Embryonic facial prominence (tissue), 1 donor: ENCODE results near the gene APBB2.

Source experiments
- DNase-seq: peaks from one replicate; pipeline ENCODE4 v3.0.0-alpha.2; 2016; ENCODE audit errors: extremely low spot score

Gene APBB2

DNA sequence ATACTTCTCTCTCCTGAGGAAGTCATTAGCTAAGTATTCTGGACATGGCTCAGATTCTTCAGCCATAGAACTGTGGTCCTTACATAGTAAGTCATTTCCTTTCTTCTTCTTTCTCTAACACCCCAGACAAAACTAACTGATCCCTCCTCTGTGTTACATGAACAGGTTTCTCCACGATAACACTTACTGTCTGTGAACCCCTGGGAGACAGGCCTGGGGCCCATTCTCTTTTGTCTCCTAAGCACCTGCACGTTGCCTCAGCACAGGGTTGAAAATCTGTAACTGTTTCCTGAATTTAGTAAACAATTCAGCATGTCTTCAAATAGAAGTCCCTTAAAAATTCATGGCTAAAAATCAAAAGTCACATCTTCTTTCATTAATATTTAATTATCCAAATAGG, 24.7 kb downstream of the APBB2 start:
- DNase-seq = no peak

DNA sequence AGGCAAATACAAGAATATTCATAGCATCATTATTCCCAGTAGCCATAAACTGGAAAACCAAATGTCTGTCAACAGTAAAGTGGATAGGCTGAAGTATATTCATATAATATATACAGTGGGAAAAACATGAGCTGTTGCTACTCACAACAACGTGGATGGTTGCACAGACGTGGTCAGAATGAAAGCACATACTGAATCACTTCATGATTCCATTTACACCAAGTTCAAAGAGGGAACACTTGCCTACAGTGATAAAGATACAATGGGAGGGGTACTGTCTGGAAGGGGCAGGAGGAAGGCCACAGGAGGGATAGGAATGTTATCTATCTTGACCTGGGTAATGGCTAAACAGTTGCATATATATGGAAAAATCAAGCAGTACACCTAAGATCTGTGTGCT, 25.3 kb downstream of the APBB2 start:
- DNase-seq = no peak

DNA sequence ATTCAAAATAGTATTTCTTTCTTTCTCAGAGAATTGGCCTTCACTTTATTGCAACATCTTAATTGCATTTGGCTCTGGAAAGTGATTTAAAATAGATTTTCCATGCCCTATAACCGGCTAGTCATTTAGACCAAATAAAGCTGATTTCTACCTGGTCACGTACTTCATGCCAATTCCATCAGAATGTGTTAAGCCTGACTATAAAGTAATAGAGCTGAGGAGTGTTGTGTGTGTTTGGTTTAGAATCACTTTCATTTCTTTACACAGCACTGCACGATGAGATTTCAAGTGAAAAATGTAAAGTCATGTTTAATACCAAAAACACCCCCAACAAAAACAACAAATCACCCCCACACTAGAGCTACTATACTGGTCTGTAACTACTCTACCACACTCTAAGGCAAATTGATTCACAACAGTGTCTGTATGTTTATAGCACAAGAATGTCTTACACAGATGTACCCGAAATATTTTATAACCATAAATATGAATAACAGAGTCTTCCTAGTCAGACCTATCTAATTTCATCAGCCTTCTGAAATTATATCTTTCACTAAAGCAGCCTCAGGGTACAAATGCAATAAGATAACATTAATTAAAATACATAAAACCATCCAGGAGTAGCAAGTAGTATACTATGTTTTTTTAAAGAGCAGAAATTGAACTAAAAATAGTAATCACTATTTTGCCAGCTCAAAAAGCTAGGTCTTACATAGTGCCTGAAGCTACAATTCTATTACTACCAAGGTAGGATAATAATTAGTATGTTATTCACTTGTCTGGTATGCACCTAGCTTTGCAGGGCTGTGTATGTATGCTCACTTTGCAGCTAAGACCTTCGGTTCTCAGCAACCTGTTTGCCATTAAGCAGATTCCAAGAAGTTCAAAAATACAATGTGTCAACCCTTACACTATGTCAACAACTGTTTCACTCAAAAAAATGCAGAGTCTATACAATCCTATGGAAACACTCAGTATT, 28.4 kb downstream of the APBB2 start:
- DNase-seq = no peak

DNA sequence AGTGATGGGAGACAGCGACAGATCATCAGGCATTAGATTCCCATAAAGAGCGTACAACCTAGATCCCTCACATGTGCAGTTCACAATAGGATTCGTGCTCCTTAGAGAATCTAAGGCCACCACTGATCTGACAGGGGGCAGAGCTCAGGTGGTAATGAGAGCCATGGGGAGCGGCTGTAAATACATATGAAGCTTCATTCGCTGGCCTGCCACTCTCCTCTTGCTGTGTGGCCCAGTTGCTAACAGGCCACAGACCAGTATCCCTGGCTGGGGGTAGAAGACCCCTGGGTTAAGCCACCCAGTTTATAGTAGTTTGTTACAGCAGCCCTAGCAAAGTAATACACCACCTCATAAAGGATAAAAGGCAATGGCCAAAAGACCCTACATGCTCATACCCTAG, 30.3 kb downstream of the APBB2 start:
- no peak for DNase-seq

DNA sequence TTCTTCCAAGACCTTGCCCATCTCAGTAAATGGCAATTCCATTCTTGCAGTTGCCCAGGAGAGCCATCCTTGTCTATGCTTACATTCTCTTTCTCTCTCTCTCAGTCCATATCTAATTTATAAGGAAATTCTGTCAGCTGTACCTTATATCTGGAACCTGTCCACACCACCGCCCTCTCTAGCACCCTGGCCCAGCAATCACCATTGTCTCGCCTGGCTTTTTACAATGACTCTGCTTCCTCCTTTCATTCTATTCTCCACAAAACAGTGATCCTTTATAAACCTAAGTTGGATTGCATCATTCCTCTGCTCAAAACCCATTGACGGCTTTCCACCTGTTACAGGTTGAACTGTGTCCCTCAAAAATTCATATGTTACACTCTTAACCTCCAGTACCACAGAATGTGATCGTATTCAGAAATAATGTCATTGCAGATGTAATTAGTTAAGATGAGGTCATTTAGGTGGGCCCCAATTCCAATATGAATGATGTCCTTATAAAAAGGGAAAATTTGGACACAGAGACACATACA, 31.3 kb downstream of the APBB2 start:
- DNase-seq = no peak

DNA sequence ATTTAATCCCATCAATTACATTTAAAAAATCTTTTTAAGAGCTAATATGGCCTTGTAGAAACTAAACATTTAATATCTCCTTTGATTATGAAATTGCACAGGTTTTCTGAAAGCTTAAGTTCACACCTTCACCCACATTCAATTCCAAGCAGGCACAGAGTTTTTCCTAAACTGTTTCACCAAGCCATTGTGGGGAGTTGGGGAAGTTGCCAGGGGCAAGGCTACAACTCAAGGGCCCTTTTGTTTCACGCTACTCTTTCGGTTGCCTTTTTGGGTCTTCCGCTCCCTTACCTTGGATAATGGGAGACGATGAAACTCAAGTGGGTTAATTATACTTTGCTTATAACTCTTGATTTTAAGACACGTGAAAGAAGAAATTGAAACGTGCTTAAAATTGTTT, 33.3 kb downstream of the APBB2 start:
- no peak for DNase-seq

DNA sequence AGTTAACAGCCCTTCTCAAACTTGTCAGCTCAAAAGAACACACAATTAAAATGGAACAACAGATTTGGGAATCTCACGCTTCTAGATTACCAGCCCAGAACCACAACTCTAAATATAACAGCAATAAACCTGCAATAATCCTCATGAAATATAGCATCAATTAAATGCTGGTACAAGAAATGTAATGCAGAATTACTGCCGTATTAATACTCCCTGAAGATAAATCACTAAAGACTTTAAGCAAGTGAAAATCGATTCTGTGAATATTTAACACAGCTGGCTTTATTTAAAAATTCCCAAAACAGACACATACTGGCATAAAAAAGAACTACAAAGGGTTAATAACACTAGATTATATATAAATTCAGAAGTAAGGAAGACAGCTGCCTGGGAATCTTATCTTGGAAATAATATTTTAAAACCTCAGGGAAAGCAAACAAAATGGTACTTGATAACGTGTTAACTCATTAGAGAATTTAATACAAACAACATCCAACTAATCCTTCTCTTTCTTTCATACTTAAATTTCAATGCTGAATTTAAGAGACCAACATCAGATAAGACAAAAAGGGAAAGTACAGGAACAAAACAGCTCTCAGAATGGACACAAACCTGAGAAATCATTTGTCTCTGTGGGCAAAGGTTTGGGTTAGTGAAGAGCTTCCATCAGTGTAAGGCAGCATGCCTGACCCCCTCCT, 34.7 kb downstream of the APBB2 start:
- DNase-seq = no peak

DNA sequence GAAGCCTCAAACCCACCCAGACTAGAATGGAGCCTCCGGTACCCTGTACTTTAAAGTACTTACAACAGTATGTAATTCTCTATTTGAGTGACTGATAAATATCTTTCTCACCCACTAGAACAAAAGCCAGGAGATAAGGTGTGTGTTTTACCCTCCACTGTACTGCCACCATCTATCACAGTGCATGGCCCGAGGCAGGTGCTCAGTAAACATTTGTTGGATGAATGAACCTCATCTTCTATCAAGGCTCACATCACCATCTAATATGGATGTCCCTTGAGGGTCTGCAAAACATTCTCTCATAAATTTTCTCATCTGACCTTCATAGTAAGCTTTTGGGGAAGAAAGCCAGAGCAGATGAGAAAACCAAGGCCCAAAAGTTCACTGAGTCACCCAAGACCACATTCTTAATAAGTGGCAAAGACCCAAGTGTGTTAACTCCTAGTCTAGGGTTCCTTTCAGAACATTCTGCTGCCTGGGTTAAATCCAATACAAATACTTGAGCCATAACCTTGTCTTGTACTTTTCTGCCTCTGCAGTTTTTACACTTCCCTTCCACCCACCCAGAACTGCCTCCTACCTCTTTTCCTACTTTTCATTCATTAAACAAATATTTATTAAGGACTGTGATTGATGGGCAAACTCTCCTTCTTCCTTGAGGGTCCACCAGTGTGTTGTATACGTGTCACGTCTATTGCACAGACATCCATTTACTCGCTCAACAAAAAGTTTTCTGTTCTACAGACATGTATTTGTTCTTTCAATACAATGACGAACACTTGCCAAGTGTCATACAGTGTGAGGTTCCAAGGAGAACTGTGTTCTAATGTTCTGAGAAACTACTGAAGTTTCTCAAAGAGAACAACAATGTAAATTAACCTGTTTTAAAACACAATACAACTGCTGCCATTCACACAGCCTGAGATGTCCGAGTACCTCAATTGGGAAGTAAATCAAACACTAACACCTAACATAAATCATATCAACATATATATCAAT, 35.7 kb downstream of the APBB2 start:
- DNase-seq = no peak

DNA sequence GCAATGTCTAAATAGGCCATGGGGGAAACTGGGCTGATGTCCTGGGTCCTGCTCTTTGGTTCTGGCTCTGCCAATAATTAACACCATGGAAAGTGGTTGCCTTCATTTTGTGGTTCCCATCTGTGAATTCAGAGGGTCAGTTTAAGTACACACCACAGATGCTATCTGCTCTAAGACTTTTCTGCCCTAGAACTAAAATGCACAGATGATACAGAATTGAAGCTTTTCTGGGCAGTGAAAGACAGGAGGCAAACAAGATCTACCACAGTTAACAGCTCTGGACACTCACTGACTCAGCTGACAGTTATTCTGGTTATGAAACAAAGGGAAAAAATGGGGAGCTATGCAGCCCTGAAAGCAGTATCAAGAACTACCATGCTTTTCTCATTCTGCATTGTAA, 37.3 kb downstream of the APBB2 start:
- DNase-seq = no peak

DNA sequence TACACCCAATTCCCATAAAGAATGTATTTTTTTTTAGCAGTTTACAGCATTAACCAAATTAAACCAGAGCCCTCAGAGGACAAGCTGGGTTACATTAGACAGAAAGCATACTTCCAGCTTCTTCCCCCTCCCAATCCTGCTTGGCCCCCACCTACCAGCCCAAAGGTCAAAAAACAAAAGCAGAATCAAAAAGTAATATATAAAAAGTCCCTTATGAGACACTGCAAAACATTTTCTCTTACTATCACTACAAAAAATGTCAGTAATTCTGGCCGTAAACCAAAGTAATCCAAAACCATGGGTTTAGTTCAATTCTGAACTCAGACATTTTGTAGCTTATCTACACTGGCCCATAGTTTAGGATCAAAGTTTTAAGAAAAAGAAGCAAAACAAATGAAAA, 38.0 kb downstream of the APBB2 start:
- no peak for DNase-seq

DNA sequence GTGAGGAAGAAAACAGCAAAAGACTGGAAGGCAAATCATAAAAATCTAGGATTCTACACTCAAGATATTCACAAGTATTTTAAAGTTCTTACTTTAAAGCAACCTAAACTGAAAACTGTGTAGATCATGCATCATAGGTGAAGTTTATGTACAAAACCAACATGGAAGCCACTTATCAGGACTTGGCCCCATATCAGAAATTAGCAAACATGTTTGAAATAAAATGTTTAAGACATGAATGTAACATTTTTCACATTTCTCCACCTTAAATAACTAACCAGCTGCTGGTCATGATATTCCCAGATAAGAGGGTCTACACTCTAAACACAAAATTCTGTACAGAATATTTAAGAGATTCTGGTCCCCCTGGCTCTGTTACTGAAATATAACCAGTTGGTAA, 38.5 kb downstream of the APBB2 start:
- no peak for DNase-seq

DNA sequence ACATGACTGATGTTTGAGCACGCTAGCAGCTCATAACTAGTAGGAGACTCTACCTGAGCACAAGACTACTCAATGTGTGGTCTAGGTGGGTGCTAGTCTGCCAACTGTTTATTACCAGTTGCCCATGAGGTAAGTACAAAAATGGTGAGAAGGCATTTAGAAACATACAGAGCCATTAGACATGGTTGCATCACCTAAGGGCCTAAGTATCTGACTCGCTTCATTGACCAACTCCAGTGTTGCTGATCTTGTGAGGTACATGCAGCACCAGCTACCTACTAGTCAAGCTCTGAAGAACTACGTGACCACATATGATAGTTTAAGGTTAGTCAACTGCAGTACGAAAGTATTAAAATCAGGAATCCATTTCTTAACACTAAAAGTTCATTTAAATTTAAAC, 39.9 kb downstream of the APBB2 start:
- no peak for DNase-seq

DNA sequence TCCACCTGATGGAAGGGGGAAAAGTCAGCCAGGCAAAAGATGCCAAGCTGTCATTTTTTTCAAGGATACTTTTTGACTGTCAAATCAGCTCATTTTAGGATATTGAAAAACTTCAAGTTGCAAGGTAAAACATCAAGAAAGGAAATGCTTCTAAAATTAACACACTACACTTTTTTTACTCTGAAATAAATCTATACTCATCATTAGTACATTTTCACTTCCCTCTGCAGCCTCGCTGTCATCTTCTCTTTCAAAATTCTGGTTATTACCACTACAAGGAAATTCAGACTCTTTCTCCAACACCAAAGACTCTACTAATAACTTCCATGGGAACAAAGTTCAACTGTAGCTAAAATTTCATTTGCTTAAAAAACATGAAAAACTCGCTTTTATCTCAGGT, 41.6 kb downstream of the APBB2 start:
- no peak for DNase-seq

DNA sequence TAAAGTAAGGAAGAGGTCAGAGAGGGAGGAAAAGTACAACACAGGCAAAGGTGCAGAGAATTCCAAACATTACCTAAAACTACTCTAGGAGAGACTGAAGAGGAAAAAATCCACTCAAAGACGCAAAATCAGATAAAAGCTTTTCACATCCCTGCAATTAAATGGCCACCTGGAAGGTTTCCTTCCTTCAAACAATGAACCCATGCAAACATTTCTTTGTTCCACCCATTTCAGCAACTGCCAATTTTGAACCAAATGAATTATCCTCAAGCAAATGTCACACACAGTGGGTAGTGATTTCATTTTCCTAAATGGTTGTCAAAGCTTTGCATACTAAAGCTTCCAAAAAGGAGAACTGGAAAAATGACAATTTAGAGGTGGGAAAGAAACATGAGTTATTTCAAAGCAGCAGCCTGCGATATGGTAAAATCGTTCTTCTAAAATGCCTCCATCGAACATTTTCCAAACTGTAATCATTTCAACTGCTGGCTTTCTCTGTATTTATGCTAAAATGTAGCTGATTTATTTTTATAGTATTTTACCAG, 45.0 kb downstream of the APBB2 start:
- DNase-seq = no peak

DNA sequence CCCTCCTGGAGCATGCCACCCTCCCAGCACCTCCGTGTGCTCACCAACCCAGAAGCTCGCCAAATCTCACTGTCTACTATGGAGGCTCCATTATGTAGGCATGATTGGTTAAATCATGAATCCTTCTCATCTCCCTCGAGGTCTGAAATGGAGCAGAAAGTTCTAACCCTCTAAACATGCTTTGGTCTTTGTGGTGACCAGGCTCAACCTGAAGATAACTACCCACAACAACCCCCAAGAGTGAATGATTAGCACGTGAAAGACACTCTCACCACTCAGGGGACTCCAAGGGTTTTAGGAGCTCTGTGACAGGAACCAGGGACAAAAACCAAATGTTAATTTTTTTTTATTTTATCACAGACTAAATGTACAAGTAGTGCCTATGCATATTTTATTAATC, 47.2 kb downstream of the APBB2 start:
- DNase-seq = no peak

DNA sequence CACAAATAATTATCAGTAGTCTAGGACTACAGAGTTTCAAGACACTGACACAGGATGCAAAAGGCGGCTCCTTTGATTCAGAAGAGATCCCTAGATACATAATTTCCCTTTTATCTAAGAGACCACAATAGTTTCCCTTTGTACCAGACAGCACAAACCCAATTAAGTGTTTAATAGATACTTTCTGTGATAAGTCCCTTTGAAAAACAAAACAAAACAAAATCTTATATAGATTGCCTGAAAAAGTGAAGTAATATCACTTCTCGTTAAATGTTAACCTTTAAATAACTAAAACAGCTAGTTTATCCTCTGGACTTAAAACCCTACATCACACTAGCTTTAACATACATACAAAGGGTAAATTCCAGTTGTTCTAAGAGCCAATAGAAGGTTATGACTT, 49.9 kb downstream of the APBB2 start:
- DNase-seq = no peak

DNA sequence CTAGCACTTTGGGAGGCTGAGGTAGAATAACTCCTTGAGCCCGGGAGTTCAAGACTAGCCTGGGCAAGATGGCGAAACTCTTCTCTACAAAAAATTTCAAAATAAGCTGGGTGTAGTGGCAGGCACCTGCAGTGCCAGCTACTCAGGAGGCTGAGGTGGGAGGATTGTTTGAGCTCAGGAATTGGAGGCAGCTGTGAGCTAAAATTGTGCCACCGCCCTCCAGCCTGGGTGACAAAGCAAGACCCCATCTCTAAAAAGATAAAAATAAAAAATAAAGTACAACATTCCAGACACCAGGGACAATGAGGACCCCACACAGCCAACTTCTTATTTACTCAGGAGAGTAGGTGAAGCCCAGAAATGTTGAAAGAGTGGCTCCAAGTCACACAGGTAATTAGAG, 53.0 kb downstream of the APBB2 start:
- DNase-seq = no peak

DNA sequence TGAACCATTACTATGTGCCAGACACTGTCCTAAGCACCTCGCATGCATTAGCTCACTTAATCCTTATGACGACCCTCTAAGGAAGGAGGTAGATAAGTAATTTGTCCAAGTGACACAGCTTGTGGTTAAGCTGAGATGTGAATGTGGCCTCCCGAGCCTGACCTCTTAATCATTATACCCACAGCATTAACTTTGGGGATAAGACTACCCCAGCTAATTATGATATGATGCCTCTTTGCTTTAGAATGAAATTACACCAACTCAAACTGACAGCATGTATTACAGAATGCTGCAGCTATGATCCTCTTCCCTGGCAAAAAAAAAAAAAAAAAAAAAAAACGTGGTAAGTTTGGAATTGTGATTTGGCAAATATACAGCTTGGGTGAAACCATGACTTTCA, 53.5 kb downstream of the APBB2 start:
- no peak for DNase-seq

DNA sequence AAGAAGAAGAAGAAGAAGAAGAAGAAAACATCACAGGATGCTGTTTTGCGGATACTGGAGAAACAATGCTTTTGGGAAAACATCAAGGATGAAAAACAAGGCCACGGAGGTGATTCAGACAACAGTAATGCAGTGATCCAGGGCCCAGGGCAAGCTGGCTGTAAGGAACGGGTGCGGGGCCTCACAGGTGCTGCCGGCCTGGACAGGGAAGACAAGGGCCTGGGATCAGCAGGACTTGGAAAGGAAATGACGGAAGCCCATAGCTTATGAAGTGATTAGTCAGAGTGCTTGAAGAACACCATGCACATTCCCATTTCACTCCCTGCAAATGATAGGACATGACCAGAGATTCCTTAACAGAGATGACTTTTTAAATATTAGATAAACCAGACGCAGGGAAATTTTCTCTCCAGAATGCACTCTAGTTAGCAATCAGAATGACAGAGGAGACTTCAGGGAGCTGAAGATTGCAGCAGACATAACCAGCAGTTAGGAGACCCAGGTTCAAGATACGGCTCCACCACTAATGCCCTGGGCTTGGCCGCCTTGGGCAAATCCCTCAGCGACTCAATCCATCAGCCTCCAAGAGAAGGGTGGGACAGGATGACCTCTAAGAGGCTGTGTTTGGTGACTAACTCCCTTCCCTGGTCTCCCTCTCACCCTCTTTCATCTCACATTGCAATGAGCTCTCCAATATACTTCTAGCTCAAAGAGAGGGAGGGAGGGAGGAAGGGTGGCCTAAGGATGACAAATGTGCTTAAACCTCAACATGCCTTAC, 54.1 kb downstream of the APBB2 start:
- no peak for DNase-seq

DNA sequence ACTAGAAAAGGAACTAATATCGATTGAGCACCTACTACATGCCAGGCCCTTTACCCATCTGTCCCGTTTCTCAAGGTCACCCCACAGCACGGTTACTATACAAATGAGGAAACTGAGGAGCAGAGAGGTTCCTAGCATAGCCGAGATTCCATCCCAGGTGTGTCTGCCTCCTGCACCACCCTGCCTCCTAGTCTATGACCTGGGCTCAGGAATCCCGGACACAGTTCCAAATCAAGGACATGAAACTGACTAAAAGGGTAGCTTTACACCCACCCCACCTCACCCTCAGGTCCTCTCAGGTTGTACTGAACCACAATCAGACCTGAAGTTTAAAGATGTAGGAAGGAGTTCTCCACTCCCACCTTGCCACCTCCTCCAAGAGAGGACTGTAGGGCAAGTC, 55.6 kb downstream of the APBB2 start:
- no peak for DNase-seq

DNA sequence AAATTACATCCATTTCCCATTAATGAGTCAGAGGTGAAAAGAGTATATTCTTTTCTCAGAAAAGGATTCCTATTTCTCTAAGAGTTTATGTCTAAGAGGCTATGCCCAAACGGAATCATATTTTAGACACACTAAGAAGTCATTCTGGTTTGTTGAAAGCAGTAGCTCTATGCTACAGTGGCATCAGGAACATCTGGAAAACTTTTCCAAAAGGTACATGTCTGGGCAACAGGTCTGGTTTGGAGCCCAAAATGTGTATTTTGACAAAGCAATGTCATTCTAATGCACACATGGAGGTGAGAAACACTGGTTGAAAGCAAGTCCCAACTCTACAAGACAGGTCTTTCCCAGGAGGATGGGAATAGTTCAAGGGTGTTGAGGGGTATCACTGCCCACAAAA, 56.1 kb downstream of the APBB2 start:
- DNase-seq = no peak
